ENCODE results near the gene ASRGL1. TPM values are rescaled to one million over a fixed set of nuclear protein-coding genes. Genes with fewer than 3 reads are reported as not detected.

Gene ASRGL1
- total RNA-seq, 1 donor from 2014 or later, result 20.9 TPM

DNA sequence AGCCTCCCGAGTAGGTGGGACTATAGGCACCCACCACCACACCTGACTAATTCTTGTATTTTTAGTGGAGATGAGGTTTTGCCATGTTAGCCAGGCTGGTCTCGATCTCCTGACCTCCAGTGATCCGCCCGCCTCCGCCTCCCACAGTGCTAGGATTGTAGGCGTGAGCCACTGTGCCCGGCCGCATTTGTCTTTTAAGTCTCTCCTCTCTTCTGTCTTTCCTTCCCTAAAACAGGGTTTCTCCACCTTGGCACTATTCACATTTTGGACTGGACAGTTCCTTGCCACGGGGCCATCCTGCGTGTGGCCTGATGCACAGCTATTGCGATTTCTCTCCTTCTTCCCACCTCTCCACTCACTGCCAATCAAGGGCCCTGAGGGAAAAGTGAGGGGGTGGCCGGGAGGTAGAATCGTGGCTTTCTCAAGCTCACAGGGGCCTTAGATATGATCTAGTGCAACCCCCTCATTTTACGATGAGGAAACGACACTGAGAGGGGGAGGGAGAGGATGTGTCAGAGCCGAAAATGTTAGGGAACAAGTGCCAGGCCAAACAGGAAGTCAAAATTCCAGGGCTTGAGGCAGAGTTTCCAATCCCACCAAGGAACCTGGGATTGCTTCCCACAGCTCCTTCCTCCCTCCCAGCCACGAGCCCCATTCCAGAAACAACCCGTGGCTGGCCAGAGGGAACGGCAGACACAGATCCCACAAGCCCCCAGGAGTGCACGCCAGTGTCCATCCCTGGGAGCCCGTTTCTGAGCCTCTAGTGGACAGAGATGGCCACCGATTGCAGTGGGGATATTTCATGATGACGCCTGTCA, 102.7 kb downstream of the ASRGL1 start:
- peak; percentile 31 for DNase-seq (ENCODE audit: low spot score)

Other genes with a start within 250 kb of the ASRGL1 start
- gene INCENP, start 213.4 kb upstream of the ASRGL1 start, total RNA-seq (ENCODE audit: insufficient read depth, low replicate concordance), result 11.6 TPM
- not detected for gene SCGB1D1, start 147.2 kb upstream of the ASRGL1 start, total RNA-seq (ENCODE audit: insufficient read depth, low replicate concordance)
- not detected for gene SCGB2A1, start 128.8 kb upstream of the ASRGL1 start, total RNA-seq (ENCODE audit: insufficient read depth, low replicate concordance)
- gene SCGB1D2, start 95.2 kb upstream of the ASRGL1 start, total RNA-seq (ENCODE audit: insufficient read depth, low replicate concordance), result not detected
- gene SCGB2A2, start 67.3 kb upstream of the ASRGL1 start, total RNA-seq (ENCODE audit: insufficient read depth, low replicate concordance), result 0.48 TPM
- not detected for gene SCGB1D4, start 38.4 kb upstream of the ASRGL1 start, total RNA-seq (ENCODE audit: insufficient read depth, low replicate concordance)
- gene SCGB1A1, start 81.6 kb downstream of the ASRGL1 start, total RNA-seq (ENCODE audit: insufficient read depth, low replicate concordance), result not detected
- gene AHNAK, start 209.4 kb downstream of the ASRGL1 start, total RNA-seq (ENCODE audit: insufficient read depth, low replicate concordance), result 550 TPM
- 944 TPM for gene EEF1G, start 236.4 kb downstream of the ASRGL1 start, total RNA-seq (ENCODE audit: insufficient read depth, low replicate concordance)